GM20431 (cell line): ENCODE data around the gene TNF.
"Not testable (repeated sequence)": the region's sequence is repeated elsewhere in the genome, so short reads cannot be mapped to it uniquely, and the experiment has no call there.

Source experiments
- in situ Hi-C: fragments of 300-500 bp; cut with MseI, MboI; formaldehyde crosslinking; loops from one replicate; pipeline ENCODE4 v1.15.0; 2020; ENCODE audit warnings: low sequenced_read_pairs; ENCODE audit not compliant: unreplicated experiment

Gene TNF

DNA sequence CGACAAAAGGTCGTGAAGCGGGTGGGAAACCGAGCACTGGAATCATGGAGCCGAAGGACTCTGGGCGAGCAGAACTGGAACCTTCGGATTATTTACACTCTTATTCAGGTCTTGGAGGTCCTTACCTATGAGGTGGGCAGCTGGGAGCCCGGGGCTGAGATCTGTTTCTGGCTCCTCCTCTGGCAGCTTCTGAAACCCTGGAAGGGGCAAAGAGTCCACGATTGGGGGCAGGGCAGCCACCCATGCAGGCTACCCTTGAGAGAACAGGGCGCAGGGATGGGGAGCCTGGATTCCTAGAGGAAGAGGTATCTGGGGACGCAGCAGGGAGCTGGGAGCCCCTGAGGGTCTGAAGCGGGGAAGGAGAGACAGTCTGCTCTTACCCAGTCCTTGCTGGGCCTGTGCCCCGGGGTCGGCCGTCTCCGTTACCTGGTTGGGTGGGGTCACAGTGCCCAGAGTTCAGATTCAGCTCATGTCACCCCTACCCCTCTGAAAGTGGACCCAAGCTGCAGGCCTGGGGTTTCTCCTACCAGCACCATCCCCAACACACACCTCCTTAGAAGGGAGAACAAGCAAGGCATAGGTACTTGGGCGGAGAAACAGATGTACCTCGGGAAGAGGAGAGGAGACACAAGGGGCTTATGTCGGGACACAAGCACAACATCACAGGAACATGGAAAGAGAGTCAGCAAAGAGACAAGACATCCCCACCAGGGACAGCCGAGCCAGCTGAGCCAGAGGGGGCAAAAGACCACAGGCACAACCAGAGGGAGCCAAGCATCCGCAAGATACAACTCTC lies 6.3 kb downstream of the TNF start:
- in situ Hi-C loops: no loop called here

DNA sequence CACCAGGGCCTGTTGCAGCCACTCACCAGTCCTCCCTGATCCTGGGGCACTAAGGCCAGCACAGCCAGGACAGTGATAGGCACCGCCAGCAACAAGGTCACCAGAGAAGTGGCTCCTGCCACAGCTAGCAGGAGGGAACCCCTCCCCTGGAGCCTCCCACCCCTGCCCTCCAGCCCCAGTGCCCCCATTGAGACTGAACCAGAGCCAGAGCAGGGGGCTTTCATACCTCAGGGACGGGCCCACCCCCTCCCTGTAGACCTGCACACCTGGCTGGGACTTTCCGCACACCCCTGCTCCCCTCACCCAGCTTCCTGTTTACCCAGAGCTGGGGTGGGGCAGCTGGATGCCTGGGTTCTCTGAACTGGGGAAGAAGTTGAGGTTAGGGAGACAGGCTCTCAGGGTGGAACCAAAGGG lies 6.9 kb downstream of the TNF start, which contains the start of gene LTB:
Gene LTB, minus strand, starts transcription at position 195 of the 414 bp plus-strand sequence. Its CDS starts 7 bp downstream, at position 188.
- in situ Hi-C loops: no loop called here

DNA sequence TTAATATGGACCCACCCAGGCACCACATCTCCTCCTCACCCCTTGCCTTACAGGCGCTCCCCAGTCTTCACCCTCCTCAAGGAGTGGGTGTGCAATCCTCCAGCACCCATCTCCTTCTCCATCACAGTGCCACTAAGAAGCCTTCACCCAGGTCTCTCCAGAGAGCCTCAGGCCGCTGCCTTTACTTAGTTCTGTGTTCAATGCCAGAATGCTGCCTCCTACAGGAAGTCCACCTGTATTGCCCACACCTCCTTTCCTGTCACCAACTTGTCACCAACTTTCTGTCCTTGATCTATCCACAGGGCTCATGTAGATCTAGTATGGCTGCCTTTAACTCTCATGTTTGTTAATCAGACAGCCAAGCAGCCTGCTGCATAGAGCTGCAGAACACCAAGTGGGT lies 10.1 kb downstream of the TNF start:
- in situ Hi-C loops: no loop called here

DNA sequence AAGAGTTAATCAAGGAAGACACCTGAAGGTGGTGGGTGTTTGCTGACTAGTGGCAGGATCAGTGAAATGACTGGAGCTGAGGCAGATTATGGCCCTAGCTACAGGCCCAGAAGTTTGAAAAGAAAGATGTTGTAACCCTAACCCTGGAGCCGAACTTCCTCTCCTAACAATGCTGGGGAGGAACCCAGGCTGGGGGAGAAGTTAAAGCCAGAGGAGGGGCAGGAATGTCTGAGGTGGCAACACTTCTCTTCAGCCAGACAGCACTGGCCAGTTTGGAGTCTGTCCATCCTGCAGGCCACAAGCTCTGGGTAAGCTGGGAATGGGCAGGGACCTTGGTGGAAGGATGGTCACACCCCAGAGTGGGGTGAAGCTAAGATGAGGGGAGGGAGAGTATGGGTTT lies 10.6 kb downstream of the TNF start, which contains the start of gene LST1:
Gene LST1, plus strand, starts transcription at position 270 of the 400 bp plus-strand sequence. CDS start 1,023 bp downstream, outside the sequence.
- in situ Hi-C loops: no loop called here

DNA sequence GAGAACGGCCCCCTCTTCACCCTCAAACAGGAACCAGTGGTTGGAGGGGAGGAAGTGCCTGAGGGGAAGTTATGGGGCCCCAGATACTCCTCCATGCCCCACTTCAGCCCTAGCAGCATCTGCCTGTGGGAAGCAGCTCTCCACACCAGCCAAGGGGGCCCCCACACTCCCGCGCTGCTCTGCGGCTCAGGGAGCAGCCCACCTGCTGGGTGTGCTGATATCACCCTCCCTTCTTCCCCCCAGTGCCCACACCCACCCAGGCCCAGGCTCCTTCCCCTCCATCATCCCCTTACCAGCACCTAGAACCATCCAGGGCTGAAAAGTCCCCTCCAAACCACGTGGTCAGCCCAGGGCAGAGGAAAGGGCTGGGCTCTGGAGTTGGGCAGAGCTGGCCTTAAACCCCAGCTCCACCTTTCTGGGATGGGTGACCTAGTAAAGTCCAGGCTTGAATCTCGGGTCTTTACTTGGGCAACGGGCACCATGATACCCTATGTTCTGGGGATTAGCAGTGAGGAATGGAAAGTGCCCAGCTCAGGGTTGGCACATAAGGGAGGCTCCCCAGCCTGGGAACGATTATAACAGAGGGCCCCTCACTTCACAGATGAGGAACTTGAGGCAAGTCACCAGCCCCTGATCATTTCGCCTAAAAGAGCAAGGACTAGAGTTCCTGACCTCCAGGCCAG lies 11.4 kb downstream of the TNF start:
- in situ Hi-C loops: no loop called here

DNA sequence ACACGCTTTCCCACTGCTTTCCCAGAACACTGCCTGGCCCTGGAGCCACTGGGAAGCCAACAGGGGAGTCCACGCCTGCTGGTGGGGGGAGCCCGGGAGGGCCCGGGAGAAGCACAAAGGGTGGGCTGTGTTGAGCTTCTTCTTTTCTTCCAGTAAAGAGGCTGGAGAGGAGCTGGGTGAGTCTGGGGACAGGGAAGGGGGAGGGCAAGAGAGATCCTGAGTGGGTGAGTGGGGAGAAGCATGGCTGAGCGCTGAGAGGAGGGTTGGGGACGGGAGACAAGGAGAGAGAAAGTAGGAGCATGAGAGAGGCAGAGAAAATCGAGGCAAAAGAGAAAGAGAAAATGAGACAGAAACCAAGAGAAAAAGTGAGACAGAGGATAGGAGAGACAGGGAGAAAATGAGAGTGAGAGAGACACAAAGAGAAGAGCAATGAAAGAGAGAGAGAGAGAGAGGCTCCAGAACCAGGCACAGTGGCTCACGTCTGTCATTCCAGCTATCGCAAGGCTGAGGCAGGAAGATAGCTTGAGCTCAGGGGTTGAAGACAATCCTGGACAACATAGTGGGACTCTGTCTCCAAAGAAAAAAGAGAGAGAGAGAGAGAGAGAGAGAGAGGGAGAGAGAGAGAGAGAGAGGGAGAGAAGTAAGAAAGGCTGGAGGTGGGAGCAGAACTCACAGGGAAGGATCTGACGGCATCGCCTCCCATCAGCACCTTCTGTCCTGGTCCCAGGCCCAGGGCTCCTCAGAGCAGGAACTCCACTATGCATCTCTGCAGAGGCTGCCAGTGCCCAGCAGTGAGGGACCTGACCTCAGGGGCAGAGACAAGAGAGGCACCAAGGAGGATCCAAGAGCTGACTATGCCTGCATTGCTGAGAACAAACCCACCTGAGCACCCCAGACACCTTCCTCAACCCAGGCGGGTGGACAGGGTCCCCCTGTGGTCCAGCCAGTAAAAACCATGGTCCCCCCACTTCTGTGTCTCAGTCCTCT lies 12.7 kb downstream of the TNF start:
- in situ Hi-C loops: no loop called here

DNA sequence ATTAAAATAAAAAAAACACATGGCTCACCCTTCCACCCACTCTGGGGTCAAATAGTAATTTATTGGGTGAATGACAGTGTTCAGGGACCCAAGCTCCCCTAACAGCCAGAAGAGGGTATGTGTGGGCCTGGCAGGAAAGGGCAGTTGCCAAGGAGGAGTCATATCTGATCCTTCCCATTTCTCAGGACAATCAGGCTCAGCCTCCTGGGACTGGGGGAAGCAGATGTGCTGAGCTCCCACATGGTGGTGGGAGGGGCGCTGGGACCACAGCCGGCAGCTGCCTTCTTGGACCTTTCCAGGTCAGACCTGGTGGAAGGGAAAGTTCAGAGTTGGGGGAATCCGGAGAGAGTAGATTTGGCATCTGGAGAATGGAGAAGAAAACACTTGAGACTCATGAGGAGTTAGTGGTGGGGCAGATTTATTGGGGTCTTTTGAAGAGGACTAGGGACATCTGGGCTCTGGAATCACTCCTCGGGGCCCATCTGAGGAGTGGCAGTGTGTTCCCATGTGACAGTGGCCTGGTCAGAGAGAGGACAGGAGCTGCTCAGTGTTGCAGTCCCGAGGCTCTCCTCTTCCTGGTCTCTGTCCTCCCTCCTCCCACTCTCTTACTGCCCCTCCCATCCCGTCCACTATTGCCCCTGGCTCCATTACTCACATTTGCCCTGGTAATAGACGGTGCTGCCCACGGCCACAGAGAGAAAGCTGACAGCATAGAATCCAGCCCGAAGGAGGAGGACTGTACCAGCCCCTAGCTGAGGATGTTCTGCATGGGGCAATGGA lies 13.7 kb downstream of the TNF start:
- in situ Hi-C loops: no loop called here

DNA sequence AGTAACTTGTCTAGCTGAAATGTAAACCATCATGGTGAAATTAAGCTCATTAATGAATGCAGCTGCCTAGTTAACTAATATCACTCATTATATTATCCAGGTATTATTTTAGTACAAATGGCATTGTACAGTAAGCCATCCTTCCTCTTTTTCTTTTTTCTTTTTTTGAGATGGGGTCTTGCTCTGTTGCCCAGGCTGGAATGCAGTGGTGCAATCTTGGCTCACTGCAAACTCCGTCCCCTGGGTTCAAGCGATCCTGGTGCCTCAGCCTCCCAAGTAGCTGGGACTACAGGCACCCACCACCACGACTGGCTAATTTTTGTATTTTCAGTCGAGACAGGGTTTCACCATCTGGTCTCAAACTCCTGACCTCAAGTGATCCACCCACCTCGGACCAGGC lies 15.3 kb downstream of the TNF start:
- in situ Hi-C loops: not testable (repeated sequence)

DNA sequence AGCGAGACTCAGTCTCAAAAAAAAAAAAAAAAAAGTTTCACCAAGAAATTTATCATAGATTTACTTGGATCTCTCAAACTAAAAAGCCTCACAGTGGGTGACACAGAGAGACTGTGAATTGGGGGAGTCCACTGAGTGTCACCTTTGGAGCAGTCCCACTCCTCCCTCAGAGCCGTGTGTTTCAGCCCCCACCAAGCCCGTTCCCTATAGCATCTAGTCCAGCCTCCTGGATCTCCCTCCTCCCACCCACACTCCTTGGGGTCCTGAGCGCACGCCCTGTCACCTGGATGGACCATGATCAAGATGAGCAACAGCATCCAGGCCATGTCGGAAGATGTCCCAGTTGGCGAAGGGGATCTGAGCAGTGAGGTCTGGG lies 17.0 kb downstream of the TNF start:
- in situ Hi-C loops: no loop called here

DNA sequence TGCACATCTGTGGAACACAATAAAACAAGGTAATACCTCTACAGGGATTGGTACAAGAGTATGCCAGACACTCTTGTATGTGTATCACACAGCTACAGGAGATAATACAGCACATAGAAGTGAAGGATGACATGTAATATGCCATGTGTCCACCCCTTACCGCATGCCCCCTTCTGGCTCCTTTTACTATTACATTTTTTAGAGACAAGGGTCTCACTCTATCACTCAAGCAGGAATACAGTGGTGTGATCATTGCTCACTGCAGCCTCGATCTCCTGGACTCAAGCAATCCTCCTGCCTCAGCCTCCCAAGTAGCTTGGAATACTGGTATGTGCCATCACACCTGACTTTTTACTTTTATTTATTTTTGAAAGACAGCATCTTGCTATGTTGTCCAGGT lies 21.6 kb downstream of the TNF start:
- in situ Hi-C loops: no loop called here

DNA sequence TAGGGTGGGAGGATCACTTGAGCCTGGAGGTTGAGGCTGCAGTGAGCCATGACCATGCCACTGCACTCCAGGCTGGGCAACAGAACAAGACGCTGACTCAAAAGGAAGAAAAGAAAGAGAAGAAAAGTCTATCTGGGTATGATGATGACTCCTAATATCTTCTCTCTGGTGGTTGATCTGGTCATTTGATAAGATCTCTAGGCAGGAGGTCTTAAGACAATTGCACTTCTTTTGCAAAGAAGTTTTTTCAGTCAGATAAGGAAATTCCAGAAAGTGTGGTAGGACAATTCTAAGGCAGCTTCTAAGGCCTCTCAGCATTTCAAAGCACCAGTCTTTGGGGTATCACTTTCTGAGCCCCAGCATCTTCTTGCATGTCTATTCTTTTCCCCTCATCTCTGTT lies 32.0 kb downstream of the TNF start:
- in situ Hi-C loops: no loop called here

DNA sequence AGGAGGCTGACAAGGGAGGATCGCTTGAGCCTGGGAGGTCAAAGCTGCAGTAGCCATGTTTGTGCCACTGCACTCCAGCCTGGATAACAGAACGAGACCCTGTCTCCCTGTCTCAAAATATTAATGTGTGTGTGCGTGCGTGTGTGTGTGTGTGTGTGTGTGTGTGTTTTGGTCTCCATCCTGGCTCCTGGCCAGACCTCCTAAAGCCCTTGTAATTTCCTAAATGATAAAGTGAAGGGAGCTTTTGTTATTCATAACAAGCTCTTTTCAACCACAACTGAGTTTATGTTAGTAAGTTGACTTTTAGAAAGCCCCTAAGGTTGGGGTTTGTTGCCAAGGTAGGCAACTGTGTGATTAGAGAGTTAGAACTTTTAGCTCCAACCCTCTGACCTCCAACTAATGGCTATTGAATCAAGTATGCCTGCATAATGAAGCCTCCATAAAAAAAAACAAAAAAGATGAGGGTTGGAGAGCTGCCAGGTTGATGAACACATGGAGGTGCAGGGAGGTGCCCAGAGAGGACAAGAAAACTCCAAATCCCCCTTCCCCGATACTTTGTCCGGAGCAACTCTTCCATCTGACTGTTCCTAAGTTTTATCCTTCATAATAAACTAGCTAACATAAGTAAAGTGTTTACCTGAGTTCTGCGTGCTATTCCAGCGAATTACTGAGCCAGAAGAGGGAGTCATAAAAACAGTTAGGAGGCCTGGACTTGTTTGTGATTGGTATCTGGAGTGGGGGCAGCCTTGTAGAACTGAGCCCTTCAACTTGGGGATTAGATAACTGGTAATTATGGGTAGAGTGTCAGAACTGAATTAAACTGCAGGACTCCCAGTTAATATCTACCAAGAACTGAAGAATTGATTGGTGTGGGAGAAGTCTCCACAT lies 34.4 kb downstream of the TNF start:
- in situ Hi-C loops: no loop called here

DNA sequence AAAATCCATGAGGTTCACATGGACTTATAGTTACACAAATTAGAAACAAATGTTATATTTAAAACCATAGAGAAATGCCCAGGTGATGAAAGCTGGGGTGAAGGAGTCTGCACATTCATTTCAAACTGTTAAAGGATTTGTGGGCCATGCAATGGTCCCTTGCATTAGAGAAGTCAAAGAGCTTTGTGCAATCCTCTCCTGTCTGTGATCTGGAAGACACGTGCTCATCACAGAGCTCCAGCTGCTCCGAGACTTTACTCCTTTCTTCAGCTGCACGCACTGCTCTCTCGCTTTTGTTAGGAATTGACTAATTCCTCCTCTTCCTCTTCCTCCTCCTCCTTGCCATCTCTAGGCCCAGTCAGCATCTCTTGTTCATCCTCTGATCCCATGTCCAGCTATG lies 35.6 kb downstream of the TNF start:
- in situ Hi-C loops: no loop called here

DNA sequence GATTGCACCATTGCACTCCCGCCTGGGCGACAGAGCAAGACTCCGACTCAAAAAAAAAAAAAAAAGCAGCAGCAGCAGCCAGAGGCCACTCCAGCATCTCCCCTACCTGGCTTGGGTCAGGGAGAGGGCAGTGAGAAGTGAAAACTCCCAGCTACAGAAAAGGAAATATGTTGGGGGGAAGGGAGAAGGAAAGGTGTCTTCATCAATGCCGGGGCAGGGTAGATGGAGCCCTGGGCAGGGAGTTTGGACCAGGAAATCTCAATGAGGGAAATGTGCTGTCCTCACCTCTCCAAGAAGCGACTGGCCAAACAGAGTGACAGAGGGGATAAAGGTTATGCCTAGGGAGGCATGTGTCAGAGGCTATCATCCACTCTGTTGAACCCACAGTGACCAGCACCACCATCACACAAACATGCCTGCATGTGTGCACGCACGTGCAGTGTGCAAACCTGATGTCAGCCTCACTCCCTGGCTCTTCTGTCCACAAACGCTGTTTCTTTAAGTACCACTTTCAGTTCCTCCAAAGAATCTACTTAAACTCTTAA lies 38.8 kb downstream of the TNF start:
- in situ Hi-C loops: no loop called here

DNA sequence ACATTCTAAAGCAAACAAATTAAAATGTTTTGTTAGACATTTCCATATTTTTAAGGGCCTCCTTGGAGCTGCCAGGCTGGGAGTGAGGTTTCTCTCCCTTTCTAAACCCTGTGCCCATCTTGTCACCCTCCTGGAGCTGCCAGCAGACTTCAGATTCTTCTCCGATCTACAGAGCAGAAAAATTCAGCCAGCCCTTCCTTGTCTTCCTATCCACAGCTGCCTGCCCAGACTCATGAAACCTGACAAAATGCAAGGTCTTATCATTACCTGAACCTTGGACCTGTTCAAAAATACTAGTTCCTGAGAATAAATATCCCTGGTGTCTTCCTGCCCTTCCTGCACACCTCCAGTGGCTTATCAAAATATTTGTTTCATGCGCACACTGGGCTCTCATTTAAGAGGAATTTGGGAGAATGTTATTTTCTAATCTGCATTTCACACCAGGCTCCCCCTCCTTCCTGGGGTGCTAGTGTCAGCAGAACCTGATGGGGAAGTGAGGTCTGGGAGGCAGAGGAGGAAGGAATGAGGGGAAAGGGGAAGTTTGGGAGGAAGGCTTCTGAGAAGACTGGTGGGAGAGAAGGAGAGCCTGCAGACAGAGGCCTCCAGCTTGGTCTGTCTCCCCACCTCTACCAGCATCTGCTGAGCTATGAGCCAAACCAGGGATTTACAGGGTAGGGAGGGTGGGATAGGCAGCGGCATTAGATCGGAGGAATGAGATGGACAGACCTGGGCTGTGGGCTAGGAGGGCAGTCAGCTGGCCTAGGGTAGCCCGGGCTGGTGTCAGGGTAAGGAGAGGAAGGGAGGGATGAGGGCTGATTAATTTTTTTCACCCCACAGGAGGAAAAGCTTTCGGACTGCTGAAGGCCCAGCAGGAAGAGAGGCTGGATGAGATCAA lies 39.6 kb downstream of the TNF start, which contains the start of gene AIF1:
Gene AIF1, plus strand, starts transcription at position 551 of the 895 bp plus-strand sequence. Its CDS starts 96 bp downstream, at position 647.
- in situ Hi-C loops: no loop called here

DNA sequence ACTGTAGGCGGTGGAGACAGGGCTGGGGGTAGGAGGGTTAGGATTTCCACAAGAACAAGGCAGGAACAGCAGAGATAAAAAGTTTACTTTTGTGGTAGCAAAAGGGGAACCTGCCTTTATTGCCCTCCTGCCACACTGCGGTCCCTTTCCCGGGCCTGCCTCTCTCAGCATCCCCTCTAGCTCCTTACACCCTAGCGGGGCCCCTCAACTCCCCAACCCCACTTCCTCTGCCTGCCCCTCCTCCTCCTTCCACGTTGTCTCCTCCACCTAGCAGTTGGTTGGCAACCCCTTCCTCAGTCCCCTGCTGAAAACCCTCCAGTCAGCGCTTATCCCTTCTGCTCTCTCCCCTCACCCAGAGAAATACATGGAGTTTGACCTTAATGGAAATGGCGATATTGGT lies 40.4 kb downstream of the TNF start:
- in situ Hi-C loops: no loop called here

DNA sequence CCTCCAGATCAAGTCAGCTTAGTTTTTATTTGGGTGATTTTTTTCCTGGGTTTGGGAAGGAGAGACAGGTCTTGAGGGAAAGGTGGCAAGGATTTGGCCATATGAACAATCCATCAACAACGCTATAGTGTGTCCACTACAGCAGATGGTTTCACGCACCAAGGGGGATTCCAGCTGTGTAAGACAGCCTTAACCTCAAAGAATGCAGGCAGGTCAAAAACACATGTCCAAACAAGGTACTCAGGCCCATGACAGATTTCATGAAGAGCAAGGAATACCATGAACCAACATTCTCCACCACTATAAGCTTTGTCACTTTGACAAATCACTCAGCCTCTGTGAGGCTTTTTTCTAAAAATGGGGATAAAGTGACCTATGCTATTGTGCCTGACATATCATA lies 41.6 kb downstream of the TNF start:
- in situ Hi-C loops: no loop called here
